Loucy (cell line): ENCODE measurements around the gene FDXACB1.

ENCODE experiments used
- H2AFZ ChIP-seq: fragments of 200-600 bp; sonication (generic); 2 replicates; pipeline ENCODE4 v1.6.0; 2016; ENCODE audit warnings: antibody characterized with exemption, mild to moderate bottlenecking, low read length, moderate library complexity
- H3F3A ChIP-seq: fragments of 200-600 bp; 2 replicates; pipeline ENCODE4 v1.6.0; 2016; ENCODE audit warnings: antibody characterized with exemption, low read depth, mild to moderate bottlenecking
- H3K27me3 ChIP-seq: fragments of 200-600 bp; sonication (generic); 2 replicates; pipeline ENCODE4 v1.6.1; 2014; ENCODE audit warnings: low read length, mild to moderate bottlenecking; ENCODE audit not compliant: insufficient read depth, poor library complexity, severe bottlenecking
- H3K36me3 ChIP-seq: fragments of 200-600 bp; sonication (generic); 2 replicates; pipeline ENCODE4 v1.6.1; 2016; ENCODE audit warnings: low read length; ENCODE audit not compliant: insufficient read depth
- H3K4me1 ChIP-seq: fragments of 200-600 bp; sonication (generic); 2 replicates; pipeline ENCODE4 v1.5.1; 2014; ENCODE audit warnings: low read length, mild to moderate bottlenecking; ENCODE audit not compliant: insufficient read depth, poor library complexity, severe bottlenecking
- H3K4me2 ChIP-seq: fragments of 200-600 bp; sonication (generic); 2 replicates; pipeline ENCODE4 v1.6.0; 2014; ENCODE audit warnings: antibody characterized with exemption, low read length, low read depth, mild to moderate bottlenecking; ENCODE audit not compliant: poor library complexity, severe bottlenecking
- H3K4me3 ChIP-seq: fragments of 200-600 bp; sonication (generic); 2 replicates; pipeline ENCODE4 v1.5.1; 2014; ENCODE audit warnings: low read length, mild to moderate bottlenecking, mixed read lengths; ENCODE audit not compliant: poor library complexity, severe bottlenecking
- H3K79me2 ChIP-seq: fragments of 200-600 bp; sonication (generic); 2 replicates; pipeline ENCODE4 v1.6.1; 2014; ENCODE audit warnings: low read length; ENCODE audit not compliant: insufficient read depth
- H3K9ac ChIP-seq: fragments of 200-600 bp; sonication (generic); 2 replicates; pipeline ENCODE4 v1.6.0; 2014; ENCODE audit warnings: mild to moderate bottlenecking, low read depth, low read length, moderate library complexity; ENCODE audit not compliant: poor library complexity, severe bottlenecking
- H3K9me2 ChIP-seq: fragments of 200-600 bp; sonication (generic); replicated peaks from 2 replicates; pipeline ENCODE4 v1.6.1; 2016; ENCODE audit warnings: low read depth, low read length, mixed read lengths
- H3K9me3 ChIP-seq: fragments of 200-600 bp; sonication (generic); 2 replicates; pipeline ENCODE4 v1.6.1; 2014; ENCODE audit warnings: mild to moderate bottlenecking, antibody characterized with exemption, low read length, low read depth; ENCODE audit not compliant: insufficient read depth
- H4K20me1 ChIP-seq: fragments of 200-600 bp; sonication (generic); 2 replicates; pipeline ENCODE4 v1.6.0; 2014; ENCODE audit warnings: antibody characterized with exemption, low read length, mild to moderate bottlenecking; ENCODE audit not compliant: insufficient read depth, poor library complexity, severe bottlenecking
- EZH2phosphoT487 ChIP-seq: fragments of 200-600 bp; IDR thresholded peaks from 2 replicates; pipeline ENCODE4 v1.6.1; 2018; ENCODE audit warnings: antibody characterized with exemption, mild to moderate bottlenecking, moderate library complexity, borderline replicate concordance
- TF ChIP-seq, protein P1 (sequence below): fragments of 200-600 bp; sonication (generic); conservative IDR thresholded peaks from 2 replicates; pipeline ENCODE4 v1.5.1; 2014; ENCODE audit warnings: mild to moderate bottlenecking, antibody characterized with exemption, low read length

FDXACB1 gene

DNA sequence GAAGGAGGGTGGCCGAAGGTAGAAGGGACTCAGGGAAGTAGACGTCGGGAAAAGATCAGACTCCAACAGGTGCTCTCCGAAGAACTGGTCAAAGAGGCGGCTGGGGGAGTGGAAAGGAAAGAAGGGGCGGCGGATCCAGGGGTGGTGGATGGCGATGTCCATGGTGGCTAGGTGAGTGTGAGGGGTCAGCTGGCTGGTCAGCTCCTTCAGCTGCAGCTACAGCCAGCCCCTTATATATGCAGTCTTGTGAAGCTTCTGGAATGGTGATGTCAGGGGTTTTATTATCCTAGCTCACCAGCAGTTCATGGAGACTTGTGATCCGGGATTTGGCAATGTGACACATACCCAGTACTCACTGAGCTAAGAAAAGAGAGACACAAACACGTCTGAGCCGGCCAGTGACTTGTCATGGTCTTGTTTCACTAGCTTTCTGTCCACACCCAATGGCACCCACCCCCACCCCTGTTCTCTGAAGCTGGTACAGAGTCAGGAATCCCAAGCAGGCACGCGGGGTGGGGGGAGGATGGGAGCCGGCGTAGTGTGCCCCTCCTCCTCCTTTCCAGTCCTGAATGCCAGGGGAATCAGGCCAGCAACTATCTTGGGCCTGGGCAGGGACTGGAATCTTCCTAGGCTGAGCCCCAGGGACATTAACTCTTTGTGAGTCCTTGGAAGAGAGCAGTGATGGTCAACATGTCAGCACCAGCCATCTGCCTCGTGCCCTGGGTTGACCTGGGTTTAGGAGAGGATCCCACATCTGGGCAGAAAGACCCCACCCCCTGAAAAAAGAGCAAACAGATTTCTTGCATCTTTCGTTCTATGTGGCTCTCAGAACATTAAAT lies 32.8 kb upstream of the FDXACB1 start, which contains the start of gene CRYAB:
TSS of gene CRYAB (minus strand) at position 208 of the 839 bp plus-strand sequence. CDS start at position 162, 46 bp downstream.
- Histone ChIP-seq H3K4me3 (no peak within 1 kb of the TSS), H3K4me2 (no peak within 1 kb of the TSS)

DNA sequence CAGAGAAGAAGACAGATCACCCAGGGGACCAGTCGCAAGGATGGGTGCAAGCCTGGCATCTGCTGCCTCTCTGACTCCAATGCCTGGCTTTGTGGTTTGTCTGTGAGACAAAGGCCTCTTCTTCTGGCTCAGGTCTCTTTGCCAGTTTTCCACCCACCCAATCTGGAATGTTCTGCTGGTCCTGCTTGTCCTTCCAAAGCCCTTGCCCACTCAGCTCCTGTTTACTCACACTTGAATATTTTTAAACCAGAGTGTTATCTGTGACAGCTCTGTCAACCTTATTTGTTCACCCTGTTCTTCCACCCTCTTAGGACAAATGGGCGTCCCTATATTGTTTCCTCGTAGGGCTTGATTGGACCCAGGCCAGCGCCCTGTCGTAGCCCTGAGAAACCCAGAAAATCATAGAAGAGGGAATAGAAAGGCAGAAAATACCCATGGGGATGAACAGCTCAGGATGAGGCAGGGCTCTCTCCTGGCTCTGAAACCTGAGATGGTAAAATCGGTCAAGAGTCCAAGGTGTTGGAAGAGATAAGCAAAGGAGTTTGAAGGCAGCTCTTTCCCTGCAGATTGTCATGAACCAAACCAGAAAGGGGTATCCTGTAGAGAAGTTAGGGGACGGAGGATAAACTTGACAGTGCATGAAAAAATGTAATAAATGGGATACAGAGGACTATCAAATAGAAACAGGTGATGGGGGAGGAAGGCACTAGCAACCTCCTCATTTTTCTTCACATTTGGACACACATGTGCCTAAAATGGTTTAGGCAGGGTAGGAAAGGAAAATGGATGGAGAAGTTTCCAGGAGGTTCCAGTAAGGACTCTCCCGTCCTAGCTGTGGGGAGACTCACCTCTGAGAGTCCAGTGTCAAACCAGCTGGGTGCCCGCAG lies 32.0 kb upstream of the FDXACB1 start:
- Histone ChIP-seq H3K4me3 (no peak overlapping the region), H3K79me2 (no peaks in the 10 kb centered on the region), H2AFZ (no peak overlapping the region), H3K27me3 (no peaks in the 10 kb centered on the region), H3K9me2 (no peaks in the 10 kb centered on the region), H3K36me3 (no peaks in the 10 kb centered on the region), H3F3A (no peaks in the 10 kb centered on the region), H3K9me3 (no peaks in the 10 kb centered on the region), H4K20me1 (no peaks in the 10 kb centered on the region), H3K4me1 (no peaks in the 10 kb centered on the region), H3K4me2 (no peak overlapping the region), H3K9ac (no peak overlapping the region)
- TF ChIP-seq EZH2phosphoT487 = no peak
- TF ChIP-seq, protein P1, sequence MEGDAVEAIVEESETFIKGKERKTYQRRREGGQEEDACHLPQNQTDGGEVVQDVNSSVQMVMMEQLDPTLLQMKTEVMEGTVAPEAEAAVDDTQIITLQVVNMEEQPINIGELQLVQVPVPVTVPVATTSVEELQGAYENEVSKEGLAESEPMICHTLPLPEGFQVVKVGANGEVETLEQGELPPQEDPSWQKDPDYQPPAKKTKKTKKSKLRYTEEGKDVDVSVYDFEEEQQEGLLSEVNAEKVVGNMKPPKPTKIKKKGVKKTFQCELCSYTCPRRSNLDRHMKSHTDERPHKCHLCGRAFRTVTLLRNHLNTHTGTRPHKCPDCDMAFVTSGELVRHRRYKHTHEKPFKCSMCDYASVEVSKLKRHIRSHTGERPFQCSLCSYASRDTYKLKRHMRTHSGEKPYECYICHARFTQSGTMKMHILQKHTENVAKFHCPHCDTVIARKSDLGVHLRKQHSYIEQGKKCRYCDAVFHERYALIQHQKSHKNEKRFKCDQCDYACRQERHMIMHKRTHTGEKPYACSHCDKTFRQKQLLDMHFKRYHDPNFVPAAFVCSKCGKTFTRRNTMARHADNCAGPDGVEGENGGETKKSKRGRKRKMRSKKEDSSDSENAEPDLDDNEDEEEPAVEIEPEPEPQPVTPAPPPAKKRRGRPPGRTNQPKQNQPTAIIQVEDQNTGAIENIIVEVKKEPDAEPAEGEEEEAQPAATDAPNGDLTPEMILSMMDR = no peak

More for the DNA sequence above, 32.8 kb upstream of the FDXACB1 start, which contains the start of gene CRYAB:
- H3K9me3 ChIP-seq = no peaks in the 10 kb centered on the region
- H3K4me1 ChIP-seq = no peaks in the 10 kb centered on the region
- H3K27me3 ChIP-seq = no peaks in the 10 kb centered on the region
- no peaks in the 10 kb centered on the region for H3F3A ChIP-seq
- H3K36me3 ChIP-seq = no peaks in the 10 kb centered on the region
- TF ChIP-seq, protein P1 = no peak
- no peak for TF ChIP-seq EZH2phosphoT487
- no peak within 1 kb of the TSS for H2AFZ ChIP-seq
- no peak within 1 kb of the TSS for H3K9ac ChIP-seq
- no peaks in the 10 kb centered on the region for H4K20me1 ChIP-seq
- H3K9me2 ChIP-seq = no peaks in the 10 kb centered on the region
- no peaks in the 10 kb centered on the region for H3K79me2 ChIP-seq

DNA sequence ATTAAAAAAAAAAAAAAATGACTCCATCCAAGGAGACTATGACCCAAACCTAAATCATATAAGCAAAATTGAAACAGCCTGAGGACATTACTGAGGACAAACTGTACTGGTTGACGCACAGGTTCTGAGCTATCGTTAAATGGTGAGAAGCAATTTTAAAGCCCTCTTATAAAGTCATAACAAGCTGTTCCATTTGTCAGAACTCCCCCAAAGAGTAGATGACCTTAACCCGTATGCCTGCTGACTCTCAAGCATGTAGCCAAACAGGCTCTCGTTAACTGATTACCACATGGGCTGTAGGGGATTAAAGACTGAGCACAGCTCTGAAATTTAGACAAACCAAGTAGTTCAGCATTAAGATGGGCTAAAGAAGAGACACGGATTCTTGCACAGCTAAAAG lies 30.4 kb upstream of the FDXACB1 start:
- TF ChIP-seq, protein P1 = no peak
- TF ChIP-seq EZH2phosphoT487 = no peak

More for the DNA sequence above, 30.4 kb upstream of the FDXACB1 start:
- no peaks in the 10 kb centered on the region for H4K20me1 ChIP-seq
- H3K36me3 ChIP-seq = no peaks in the 10 kb centered on the region
- no peaks in the 10 kb centered on the region for H3K79me2 ChIP-seq
- no peak overlapping the region for H3K4me3 ChIP-seq
- no peaks in the 10 kb centered on the region for H3K4me1 ChIP-seq
- no peaks in the 10 kb centered on the region for H3K9me3 ChIP-seq
- H2AFZ ChIP-seq = no peak overlapping the region
- H3K27me3 ChIP-seq = no peaks in the 10 kb centered on the region
- H3F3A ChIP-seq = no peaks in the 10 kb centered on the region
- no peak overlapping the region for H3K9ac ChIP-seq
- H3K4me2 ChIP-seq = no peak overlapping the region
- H3K9me2 ChIP-seq = no peaks in the 10 kb centered on the region
